ENCODE data around the gene CPNE5.

GRCh38 chr6:36851626-36852025, 12.4 kb upstream of the CPNE5 start:
- no peak for TF ChIP-seq FOXK2 (IDR thresholded peaks at IDR 0.05)
- TF ChIP-seq SP1 (IDR thresholded peaks at IDR 0.05): no peak
- no peak for TF ChIP-seq SUZ12 (IDR thresholded peaks at IDR 0.05)
- TF ChIP-seq BHLHE40 (IDR thresholded peaks at IDR 0.05; ENCODE audit: borderline replicate concordance): no peak
- TF ChIP-seq HDGF (IDR thresholded peaks at IDR 0.05; ENCODE audit: borderline replicate concordance): no peak
- TF ChIP-seq FOXM1 (IDR thresholded peaks at IDR 0.05; ENCODE audit: borderline replicate concordance): no peak
- no peak for TF ChIP-seq TARDBP (IDR thresholded peaks at IDR 0.05)
- TF ChIP-seq L3MBTL2 (conservative IDR thresholded peaks at IDR 0.05): no peak
- TF ChIP-seq ARNT (IDR thresholded peaks at IDR 0.05): no peak
- TF ChIP-seq ELF4 (IDR thresholded peaks at IDR 0.05): no peak
- TF ChIP-seq NFRKB (IDR thresholded peaks at IDR 0.05): no peak
- no peak for TF ChIP-seq FOXA1 (IDR thresholded peaks at IDR 0.05)
- no peak for TF ChIP-seq PKNOX1 (IDR thresholded peaks at IDR 0.05)
- TF ChIP-seq LEF1 (IDR thresholded peaks at IDR 0.05; ENCODE audit: borderline replicate concordance): no peak
